Loucy (cell line): ENCODE measurements around the gene NTSR2.

ENCODE experiments used
- CTCF ChIP-seq: fragments of 200-600 bp; sonication (generic); conservative IDR thresholded peaks from 2 replicates; pipeline ENCODE4 v1.5.1; 2014; ENCODE audit warnings: mild to moderate bottlenecking, antibody characterized with exemption, low read length
- EZH2phosphoT487 ChIP-seq: fragments of 200-600 bp; IDR thresholded peaks from 2 replicates; pipeline ENCODE4 v1.6.1; 2018; ENCODE audit warnings: antibody characterized with exemption, mild to moderate bottlenecking, moderate library complexity, borderline replicate concordance

- TF ChIP-seq CTCF (no peak), EZH2phosphoT487 (no peak)
These were observed 53.8 kb downstream of the NTSR2 start for GRCh38 chr2:11616097-11616687.
